H1 (cell line): ENCODE data around the gene OGFOD3. TPM values are rescaled to one million over a fixed set of nuclear protein-coding genes. Genes with fewer than 3 reads are reported as not detected.

Source experiments
- CTCF ChIA-PET: fragments of 300-600 bp; sonication (Branson Sonifier 250); formaldehyde crosslinking; loops from one replicate; lab custom pipeline; 2021; ENCODE audit not compliant: partially characterized antibody; lab: Charles Lee
- POLR2A ChIA-PET: fragments of 300-600 bp; sonication (Branson Sonifier 250); formaldehyde crosslinking; loops from one replicate; lab custom pipeline; 2021; ENCODE audit warnings: inconsistent platforms; ENCODE audit not compliant: partially characterized antibody; lab: Charles Lee
- DNase-seq, 2 experiments: peaks; one replicate each; pipeline versions ENCODE4 v3.0.0 to v3.0.0-alpha.2; 2010 to 2022; ENCODE audit warnings: low spot score in 2 of 2, low read depth in 1 of 2, mixed read lengths in 1 of 2
- FAIRE-seq: peaks from 2 replicates; lab custom pipeline; 2011; peaks lifted over from hg19 to GRCh38; lab: Jason Lieb, UNC
- H2AFZ ChIP-seq: 2 replicates; pipeline ENCODE4 v1.8.1; 2012; ENCODE audit warnings: low read length, inconsistent platforms
- H2AK5ac ChIP-seq: 2 replicates; pipeline ENCODE4 v1.6.1; 2013; ENCODE audit warnings: low read depth, low read length
- H2BK120ac ChIP-seq: replicated peaks from 2 replicates; pipeline ENCODE3; 2013; ENCODE audit warnings: low read depth, low read length, inconsistent platforms
- H2BK12ac ChIP-seq: 2 replicates; pipeline ENCODE4 v1.6.1; 2013; ENCODE audit warnings: low read depth, low read length
- H2BK15ac ChIP-seq: 2 replicates; pipeline ENCODE4 v1.6.1; 2013; ENCODE audit warnings: low read length
- H2BK20ac ChIP-seq: 2 replicates; pipeline ENCODE4 v1.6.1; 2013; ENCODE audit warnings: low read length
- H2BK5ac ChIP-seq: 2 replicates; pipeline ENCODE4 v1.6.1; 2013; ENCODE audit warnings: low read depth, low read length
- H3K14ac ChIP-seq: 2 replicates; pipeline ENCODE4 v1.6.1; 2013; ENCODE audit warnings: inconsistent platforms; ENCODE audit not compliant: insufficient read length
- H3K18ac ChIP-seq: 2 replicates; pipeline ENCODE4 v1.6.1; 2013; ENCODE audit warnings: low read length; ENCODE audit errors: extremely low read depth
- H3K23ac ChIP-seq: 2 replicates; pipeline ENCODE4 v1.6.1; 2013; ENCODE audit warnings: inconsistent platforms; ENCODE audit not compliant: insufficient read length
- H3K23me2 ChIP-seq: 2 replicates; pipeline ENCODE4 v1.6.1; 2013; ENCODE audit warnings: low read depth, low read length
- H3K27ac ChIP-seq: 2 replicates; pipeline ENCODE4 v1.6.1; 2011; ENCODE audit warnings: low read depth, low read length, inconsistent platforms
- H3K27me3 ChIP-seq, 4 experiments: replicated peaks in 1 of 4; 1 replicate in 1 of 4; 2 replicates in 3 of 4; pipeline versions ENCODE4 v1.6.1 to v1.8.1; 2011 to 2013; ENCODE audit warnings: low read length in 3 of 4, mild to moderate bottlenecking in 3 of 4, inconsistent platforms in 2 of 4, mixed read lengths in 2 of 4, moderate library complexity in 1 of 4; ENCODE audit not compliant: control insufficient read depth in 3 of 4, insufficient read depth in 3 of 4; ENCODE audit errors: extremely low read depth in 1 of 4
- H3K36me3 ChIP-seq, 4 experiments: 2 replicates each; pipeline versions ENCODE4 v1.6.1 to v1.8.1; 2011 to 2013; ENCODE audit warnings: mild to moderate bottlenecking in 4 of 4, low read length in 3 of 4, moderate library complexity in 2 of 4, control low read depth in 1 of 4, inconsistent platforms in 1 of 4; ENCODE audit not compliant: insufficient read depth in 4 of 4, control insufficient read depth in 2 of 4
- H3K4ac ChIP-seq: replicated peaks from 2 replicates; pipeline ENCODE3; 2013; ENCODE audit warnings: low read length, low read depth, mixed read lengths, inconsistent platforms; ENCODE audit not compliant: insufficient read length
- H3K4me1 ChIP-seq, 4 experiments: replicated peaks in 1 of 4; 1 replicate in 1 of 4; 2 replicates in 3 of 4; pipeline versions ENCODE4 v1.6.1 to v1.8.1; 2011 to 2013; ENCODE audit warnings: low read length in 3 of 4, inconsistent platforms in 2 of 4, mixed read lengths in 1 of 4; ENCODE audit not compliant: insufficient read depth in 4 of 4, control insufficient read depth in 3 of 4
- H3K4me2 ChIP-seq, 2 experiments: 2 replicates each; pipeline versions ENCODE4 v1.6.1 to v1.8.1; 2011 to 2013; ENCODE audit warnings: low read depth in 2 of 2, low read length in 2 of 2, control low read depth in 1 of 2, inconsistent platforms in 1 of 2, mild to moderate bottlenecking in 1 of 2; ENCODE audit not compliant: insufficient read depth in 1 of 2
- H3K4me3 ChIP-seq, 4 experiments: fragments of 200-600, 300-600 bp in 1 of 4; sonication (generic), shearing (Covaris generic), sonication (Bioruptor Twin) in 1 of 4; 2 replicates each; pipeline versions ENCODE4 v1.5.1 to v1.8.1; 2011 to 2016; ENCODE audit warnings: low read length in 4 of 4, low read depth in 3 of 4, control low read depth in 2 of 4, inconsistent platforms in 2 of 4, mild to moderate bottlenecking in 2 of 4, mixed read lengths in 1 of 4, moderate library complexity in 1 of 4; ENCODE audit not compliant: insufficient read depth in 2 of 4; ENCODE audit errors: extremely low read depth in 1 of 4
- H3K56ac ChIP-seq: replicated peaks from 2 replicates; pipeline ENCODE3; 2013; ENCODE audit warnings: low read depth, mild to moderate bottlenecking, mixed read lengths, low read length, inconsistent platforms; ENCODE audit not compliant: insufficient read length
- H3K79me1 ChIP-seq: 2 replicates; pipeline ENCODE4 v1.6.1; 2013; ENCODE audit warnings: low read depth, low read length, control low read depth
- H3K79me2 ChIP-seq, 2 experiments: 2 replicates each; pipeline versions ENCODE4 v1.6.1 to v1.8.1; 2012 to 2013; ENCODE audit warnings: low read length in 2 of 2, mild to moderate bottlenecking in 2 of 2, inconsistent platforms in 1 of 2; ENCODE audit not compliant: insufficient read depth in 2 of 2, control insufficient read depth in 1 of 2
- H3K9ac ChIP-seq, 4 experiments: replicated peaks in 1 of 4; 1 replicate in 1 of 4; 2 replicates in 3 of 4; pipeline versions ENCODE4 v1.6.1 to v1.8.1; 2011 to 2013; ENCODE audit warnings: low read depth in 3 of 4, low read length in 3 of 4, control low read depth in 2 of 4, mild to moderate bottlenecking in 2 of 4, moderate library complexity in 2 of 4, inconsistent platforms in 1 of 4; ENCODE audit errors: extremely low read depth in 1 of 4
- H3K9me3 ChIP-seq, 2 experiments: 2 replicates each; pipeline versions ENCODE4 v1.6.1 to v1.8.1; 2012 to 2013; ENCODE audit warnings: mild to moderate bottlenecking in 2 of 2, moderate library complexity in 2 of 2, control low read depth in 1 of 2, inconsistent platforms in 1 of 2, low read depth in 1 of 2, low read length in 1 of 2, mixed read lengths in 1 of 2; ENCODE audit not compliant: insufficient read depth in 2 of 2
- H4K20me1 ChIP-seq, 2 experiments: replicated peaks in 1 of 2; 2 replicates each; pipeline versions ENCODE3 to v1.8.1; 2011 to 2013; ENCODE audit warnings: inconsistent platforms in 2 of 2, low read length in 2 of 2, mild to moderate bottlenecking in 1 of 2; ENCODE audit not compliant: insufficient read depth in 2 of 2, control insufficient read depth in 1 of 2
- H4K5ac ChIP-seq: 2 replicates; pipeline ENCODE4 v1.6.1; 2013; ENCODE audit warnings: low read length, low read depth, mixed read lengths, inconsistent platforms; ENCODE audit not compliant: insufficient read length
- H4K8ac ChIP-seq: 2 replicates; pipeline ENCODE4 v1.8.0; 2013; ENCODE audit warnings: mild to moderate bottlenecking, moderate library complexity, low read length, inconsistent platforms; ENCODE audit not compliant: insufficient read depth; ENCODE audit errors: extremely low read depth
- H4K91ac ChIP-seq: replicated peaks from 2 replicates; pipeline ENCODE3; 2013; ENCODE audit warnings: low read length, mixed read lengths, inconsistent platforms; ENCODE audit not compliant: insufficient read length
- CBX8 ChIP-seq: fragments of 300-800, 300-1000 bp; sonication (generic); IDR thresholded peaks from 2 replicates; pipeline ENCODE4 v1.7.1; 2016; ENCODE audit warnings: low read depth, low read length, borderline replicate concordance
- EGR1 ChIP-seq: IDR thresholded peaks from 2 replicates; pipeline ENCODE4 v1.6.1; 2011; ENCODE audit warnings: low read depth, low read length, borderline replicate concordance
- HDAC2 ChIP-seq, 2 experiments: fragments of 300-600 bp in 1 of 2; sonication (generic) in 1 of 2; IDR thresholded peaks; 2 replicates each; pipeline ENCODE4 v1.6.1; 2011 to 2012; ENCODE audit warnings: low read depth in 2 of 2, low read length in 2 of 2, mild to moderate bottlenecking in 2 of 2, moderate library complexity in 2 of 2, borderline replicate concordance in 1 of 2, inconsistent platforms in 1 of 2
- POLR2A ChIP-seq, 2 experiments: IDR thresholded peaks; 1 replicate in 1 of 2; 2 replicates in 1 of 2; pipeline ENCODE4 v1.6.1; 2011; ENCODE audit warnings: low read depth in 2 of 2, low read length in 2 of 2, mild to moderate bottlenecking in 2 of 2; ENCODE audit errors: control extremely low read depth in 1 of 2
- SIRT6 ChIP-seq: IDR thresholded peaks from one replicate; pipeline ENCODE4 v1.7.1; 2012; ENCODE audit warnings: low read length, inconsistent platforms
- SIX5 ChIP-seq: IDR thresholded peaks from 2 replicates; pipeline ENCODE4 v1.6.1; 2011; ENCODE audit warnings: mild to moderate bottlenecking, low read depth, low read length
- SRF ChIP-seq: IDR thresholded peaks from 2 replicates; pipeline ENCODE4 v1.6.1; 2011; ENCODE audit warnings: mild to moderate bottlenecking, low read depth, low read length, moderate library complexity
- TAF1 ChIP-seq: IDR thresholded peaks from 2 replicates; pipeline ENCODE4 v1.6.1; 2011; ENCODE audit warnings: mild to moderate bottlenecking, low read depth, low read length
- ZNF274 ChIP-seq: IDR thresholded peaks from 2 replicates; pipeline ENCODE4 v1.7.0; 2012; ENCODE audit warnings: low read length, borderline replicate concordance; ENCODE audit errors: extremely low read depth
- WGBS, 2 experiments: shearing (Covaris generic) in 1 of 2; methylation state at CpG; one replicate each; pipeline versions ENCODE4 v1.1.6 to v1.1.7; 2013 to 2015; ENCODE audit warnings: low lambda C conversion rate in 2 of 2, mixed read lengths in 2 of 2, inconsistent platforms in 1 of 2, low coverage in 1 of 2, missing lambda C conversion rate in 1 of 2; ENCODE audit not compliant: insufficient replicate concordance in 2 of 2, insufficient coverage in 1 of 2, insufficient read length in 1 of 2; ENCODE audit errors: extremely low coverage in 1 of 2, missing lambda C conversion rate in 1 of 2; 5-methylcytosine and 5-hydroxymethylcytosine counted together
- polyA plus RNA-seq, 7 experiments: library from polyadenylated mRNA; depleted of rRNA in 3 of 7; stranded (reverse) in 5 of 7; unstranded in 2 of 7; fragments of >200 nt in 5 of 7; fragments of 200-250 nt in 2 of 7; gene quantifications; 1 replicate in 5 of 7; 2 replicates in 1 of 7; 4 replicates in 1 of 7; pipeline versions ENCODE4 v1.2.1 to v1.2.3, GENCODE V29; 2011 to 2013; ENCODE audit warnings: missing spikeins in 2 of 7, mixed read lengths in 2 of 7
- total RNA-seq: library from RNA; stranded (reverse); fragmentation: NEBNext Ultra II Directional; extraction: Animal tissue kit (Norgen Biotek cat#: 25700); gene quantifications from 2 replicates; pipeline ENCODE4 v1.2.1, GENCODE V29; 2021
- TF ChIP-seq, protein P1 (sequence below): IDR thresholded peaks from 2 replicates; pipeline ENCODE4 v1.6.1; 2012; ENCODE audit warnings: low read length, inconsistent platforms
- TF ChIP-seq, protein P2 (sequence below): IDR thresholded peaks from 2 replicates; pipeline ENCODE4 v1.6.1; 2011; ENCODE audit warnings: low read length, improper control_type of control experiment

OGFOD3 gene
- total and polyA plus RNA-seq, 2 of the 8 experiments (the other 6 are each of a cell fraction or from before 2014, with no cell fraction given), result 21.1 to 21.8 TPM

DNA sequence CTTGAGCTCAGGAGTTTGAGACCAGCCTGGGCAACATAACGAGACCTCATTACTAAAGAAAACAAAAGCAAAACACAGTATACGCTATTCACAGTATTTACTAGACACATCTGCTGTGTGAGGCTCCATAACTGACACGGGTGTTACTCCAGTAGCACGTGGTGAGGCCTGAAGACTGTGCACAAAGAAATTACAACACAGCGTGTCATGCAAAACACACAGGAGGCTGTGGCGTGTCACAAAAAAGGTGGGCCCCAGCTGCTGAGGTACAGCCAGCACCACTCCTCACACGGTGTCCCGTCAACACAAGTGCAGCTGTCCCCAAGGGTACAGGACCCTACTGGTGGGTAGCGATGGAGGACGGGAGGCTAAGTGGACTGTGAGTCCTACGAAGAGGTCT, 29.5 kb upstream of the OGFOD3 start:
- H3K23ac ChIP-seq, result no peak overlapping the region
- peaks cover 4% of the 10 kb centered on the region; the same call in 1 of the 2 replicates for H3K23me2 ChIP-seq
- FAIRE-seq (no peak), DNase-seq (no peak)
- H3K56ac ChIP-seq, result no peak overlapping the region
- no peak overlapping the region for H4K91ac ChIP-seq
- no peak overlapping the region for H4K5ac ChIP-seq
- ChIA-PET CTCF (interaction anchor here (2.2 to 2.8 kb wide), 2 partner anchors 24 to 97 kb away, joined by 5 to 11 read pairs; no protein-coding TSS in a partner anchor), POLR2A (interaction anchor here (1.0 to 1.5 kb wide), 2 partner anchors 9 to 14 kb away, joined by 3 to 5 read pairs; no protein-coding TSS in a partner anchor)
- no peak overlapping the region for H3K4ac ChIP-seq
- no peak overlapping the region for H4K8ac ChIP-seq
- H2BK12ac ChIP-seq, result no peak overlapping the region
- 89% methylated on average over 11 of the region's 11 CpGs; no CpG with 5 or more reads in 1 of the 2 experiments for WGBS, 2 experiments
- no peak overlapping the region for H3K4me3 ChIP-seq
- H2BK15ac ChIP-seq, result no peak overlapping the region
- peaks cover 0 to 1% of the 10 kb centered on the region in 2 experiments; a peak in 1 of 4 replicates for H3K9me3 ChIP-seq
- H2BK120ac ChIP-seq, result no peak overlapping the region
- H3K36me3 ChIP-seq, result peaks cover 4 to 17% (median 8%) of the 10 kb centered on the region in 4 experiments; a peak in 4 of 8 replicates
- H3K27ac ChIP-seq, result no peak overlapping the region
- H2BK5ac ChIP-seq, result no peak overlapping the region
- no peak overlapping the region for H2AFZ ChIP-seq
- no peak overlapping the region for H3K9ac ChIP-seq
- H2AK5ac ChIP-seq, result no peak overlapping the region
- H3K4me1 ChIP-seq, result peaks cover 0 to 9% (median 3%) of the 10 kb centered on the region in 4 experiments; a peak in 4 of 7 replicates
- H3K18ac ChIP-seq, result no peak overlapping the region
- no peak overlapping the region for H3K14ac ChIP-seq
- H3K27me3 ChIP-seq, result no peaks in the 10 kb centered on the region
- peaks cover 2 to 19% of the 10 kb centered on the region in 2 experiments for H4K20me1 ChIP-seq
- no peak overlapping the region for H3K4me2 ChIP-seq
- no peak overlapping the region for H2BK20ac ChIP-seq
- peaks cover 0 to 6% of the 10 kb centered on the region in 2 experiments; a peak in 1 of 4 replicates for H3K79me2 ChIP-seq
- H3K79me1 ChIP-seq, result no peaks in the 10 kb centered on the region; the same call in 1 of the 2 replicates
- TF ChIP-seq SIRT6 (no peak), TAF1 (no peak), ZNF274 (no peak), EGR1 (no peak), CBX8 (no peak), SIX5 (no peak), POLR2A (IDR thresholded peaks at IDR 0.05; ENCODE audit: control extremely low read depth in 1 of 2, low read depth in 2 of 2, low read length in 2 of 2) (no peak), SRF (no peak), HDAC2 (IDR thresholded peaks at IDR 0.05; ENCODE audit: borderline replicate concordance in 1 of 2, low read depth in 2 of 2, low read length in 2 of 2) (no peak)
- TF ChIP-seq, protein P1, sequence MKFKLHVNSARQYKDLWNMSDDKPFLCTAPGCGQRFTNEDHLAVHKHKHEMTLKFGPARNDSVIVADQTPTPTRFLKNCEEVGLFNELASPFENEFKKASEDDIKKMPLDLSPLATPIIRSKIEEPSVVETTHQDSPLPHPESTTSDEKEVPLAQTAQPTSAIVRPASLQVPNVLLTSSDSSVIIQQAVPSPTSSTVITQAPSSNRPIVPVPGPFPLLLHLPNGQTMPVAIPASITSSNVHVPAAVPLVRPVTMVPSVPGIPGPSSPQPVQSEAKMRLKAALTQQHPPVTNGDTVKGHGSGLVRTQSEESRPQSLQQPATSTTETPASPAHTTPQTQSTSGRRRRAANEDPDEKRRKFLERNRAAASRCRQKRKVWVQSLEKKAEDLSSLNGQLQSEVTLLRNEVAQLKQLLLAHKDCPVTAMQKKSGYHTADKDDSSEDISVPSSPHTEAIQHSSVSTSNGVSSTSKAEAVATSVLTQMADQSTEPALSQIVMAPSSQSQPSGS, result no peak
- TF ChIP-seq, protein P2, sequence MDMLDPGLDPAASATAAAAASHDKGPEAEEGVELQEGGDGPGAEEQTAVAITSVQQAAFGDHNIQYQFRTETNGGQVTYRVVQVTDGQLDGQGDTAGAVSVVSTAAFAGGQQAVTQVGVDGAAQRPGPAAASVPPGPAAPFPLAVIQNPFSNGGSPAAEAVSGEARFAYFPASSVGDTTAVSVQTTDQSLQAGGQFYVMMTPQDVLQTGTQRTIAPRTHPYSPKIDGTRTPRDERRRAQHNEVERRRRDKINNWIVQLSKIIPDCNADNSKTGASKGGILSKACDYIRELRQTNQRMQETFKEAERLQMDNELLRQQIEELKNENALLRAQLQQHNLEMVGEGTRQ, result no peak
